ENCODE results near the gene PGRMC1. TPM values are rescaled to one million over a fixed set of nuclear protein-coding genes. Genes with fewer than 3 reads are reported as not detected.

Gene PGRMC1
- total RNA-seq, 1 experiment from 2014 or later: 126 TPM

- BruUV-seq (replicated peaks): no TSS peak
- DNase-seq: no peak
- H3K4me3 Mint-ChIP-seq (ENCODE audit: low read depth, unreplicated experiment): no peak overlapping the region
- CTCF ChIA-PET: interaction anchor here (0.6 to 0.7 kb wide), 2 partner anchors 27 to 377 kb away, joined by 3 to 4 read pairs; no protein-coding TSS in a partner anchor
- no peak overlapping the region for H3K27ac Mint-ChIP-seq (ENCODE audit: unreplicated experiment)
- no peaks in the 10 kb centered on the region for H3K36me3 Mint-ChIP-seq (ENCODE audit: insufficient read depth, unreplicated experiment)
- no peaks in the 10 kb centered on the region for H3K4me1 Mint-ChIP-seq (ENCODE audit: low read depth, unreplicated experiment)
- peaks cover 77% of the 10 kb centered on the region for H3K27me3 Mint-ChIP-seq (ENCODE audit: unreplicated experiment)
- H3K9me3 Mint-ChIP-seq (ENCODE audit: low read depth, unreplicated experiment): no peaks in the 10 kb centered on the region
- intact Hi-C loops (cut with micrococcal nuclease; ENCODE audit: unreplicated experiment): no loop called here
- TF ChIP-seq CTCF (IDR thresholded peaks at IDR 0.05; ENCODE audit: unreplicated experiment): no peak
Measured at GRCh38 chrX:119228512-119229252, 7.4 kb upstream of the PGRMC1 start.

- no peak for DNase-seq
- no peak overlapping the region for H3K27ac Mint-ChIP-seq (ENCODE audit: unreplicated experiment)
- intact Hi-C loops (cut with micrococcal nuclease; ENCODE audit: unreplicated experiment): no loop called here
- no peaks in the 10 kb centered on the region for H3K36me3 Mint-ChIP-seq (ENCODE audit: insufficient read depth, unreplicated experiment)
- no peaks in the 10 kb centered on the region for H3K9me3 Mint-ChIP-seq (ENCODE audit: low read depth, unreplicated experiment)
- H3K27me3 Mint-ChIP-seq (ENCODE audit: unreplicated experiment): peaks cover 73% of the 10 kb centered on the region
- no peaks in the 10 kb centered on the region for H3K4me1 Mint-ChIP-seq (ENCODE audit: low read depth, unreplicated experiment)
- TF ChIP-seq CTCF (IDR thresholded peaks at IDR 0.05; ENCODE audit: unreplicated experiment): no peak
- H3K4me3 Mint-ChIP-seq (ENCODE audit: low read depth, unreplicated experiment): no peak overlapping the region
- BruUV-seq (replicated peaks): no TSS peak
- CTCF ChIA-PET: interaction anchor here (0.6 kb wide), 1 partner anchor 376 kb away, joined by 3 read pairs; no protein-coding TSS in a partner anchor
Measured at GRCh38 chrX:119229253-119229615, 6.9 kb upstream of the PGRMC1 start.

GRCh38 chrX:119230850-119231249, 5.2 kb upstream of the PGRMC1 start:
- BruUV-seq (replicated peaks): no TSS peak
- H3K27ac Mint-ChIP-seq (ENCODE audit: unreplicated experiment): no peak overlapping the region
- H3K4me1 Mint-ChIP-seq (ENCODE audit: low read depth, unreplicated experiment): peaks cover 8% of the 10 kb centered on the region
- TF ChIP-seq CTCF (IDR thresholded peaks at IDR 0.05; ENCODE audit: unreplicated experiment): no peak
- intact Hi-C loops (cut with micrococcal nuclease; ENCODE audit: unreplicated experiment): no loop called here
- H3K27me3 Mint-ChIP-seq (ENCODE audit: unreplicated experiment): peaks cover 74% of the 10 kb centered on the region
- H3K9me3 Mint-ChIP-seq (ENCODE audit: low read depth, unreplicated experiment): no peaks in the 10 kb centered on the region
- no peak overlapping the region for H3K4me3 Mint-ChIP-seq (ENCODE audit: low read depth, unreplicated experiment)
- CTCF ChIA-PET: interaction anchor here (0.8 kb wide), 1 partner anchor 629 kb away, joined by 6 read pairs; no protein-coding TSS in a partner anchor
- no peak for DNase-seq
- H3K36me3 Mint-ChIP-seq (ENCODE audit: insufficient read depth, unreplicated experiment): peaks cover 7% of the 10 kb centered on the region

- peaks cover 66% of the 10 kb centered on the region for H3K27me3 Mint-ChIP-seq (ENCODE audit: unreplicated experiment)
- peaks cover 12% of the 10 kb centered on the region for H3K4me1 Mint-ChIP-seq (ENCODE audit: low read depth, unreplicated experiment)
- DNase-seq: no peak
- peaks cover 18% of the 10 kb centered on the region for H3K36me3 Mint-ChIP-seq (ENCODE audit: insufficient read depth, unreplicated experiment)
- no peak for TF ChIP-seq CTCF (IDR thresholded peaks at IDR 0.05; ENCODE audit: unreplicated experiment)
- CTCF ChIA-PET: no interaction called here
- BruUV-seq (replicated peaks): no TSS peak
- no peaks in the 10 kb centered on the region for H3K9me3 Mint-ChIP-seq (ENCODE audit: low read depth, unreplicated experiment)
- no peak overlapping the region for H3K27ac Mint-ChIP-seq (ENCODE audit: unreplicated experiment)
- intact Hi-C loops (cut with micrococcal nuclease; ENCODE audit: unreplicated experiment): no loop called here
- no peak overlapping the region for H3K4me3 Mint-ChIP-seq (ENCODE audit: low read depth, unreplicated experiment)
Measured at GRCh38 chrX:119231936-119232445, 4.1 kb upstream of the PGRMC1 start.

All from Calu3 (cell line).